GM12873 (cell line): ENCODE measurements around the gene F7.

Source experiments
- TF ChIP-seq, protein P1 (sequence below): IDR thresholded peaks from 2 replicates; pipeline ENCODE4 v1.5.1; 2012; ENCODE audit warnings: low read depth, mild to moderate bottlenecking, moderate library complexity, low read length, control low read depth; ENCODE audit not compliant: insufficient read depth; ENCODE audit errors: missing control alignments

Gene F7

DNA sequence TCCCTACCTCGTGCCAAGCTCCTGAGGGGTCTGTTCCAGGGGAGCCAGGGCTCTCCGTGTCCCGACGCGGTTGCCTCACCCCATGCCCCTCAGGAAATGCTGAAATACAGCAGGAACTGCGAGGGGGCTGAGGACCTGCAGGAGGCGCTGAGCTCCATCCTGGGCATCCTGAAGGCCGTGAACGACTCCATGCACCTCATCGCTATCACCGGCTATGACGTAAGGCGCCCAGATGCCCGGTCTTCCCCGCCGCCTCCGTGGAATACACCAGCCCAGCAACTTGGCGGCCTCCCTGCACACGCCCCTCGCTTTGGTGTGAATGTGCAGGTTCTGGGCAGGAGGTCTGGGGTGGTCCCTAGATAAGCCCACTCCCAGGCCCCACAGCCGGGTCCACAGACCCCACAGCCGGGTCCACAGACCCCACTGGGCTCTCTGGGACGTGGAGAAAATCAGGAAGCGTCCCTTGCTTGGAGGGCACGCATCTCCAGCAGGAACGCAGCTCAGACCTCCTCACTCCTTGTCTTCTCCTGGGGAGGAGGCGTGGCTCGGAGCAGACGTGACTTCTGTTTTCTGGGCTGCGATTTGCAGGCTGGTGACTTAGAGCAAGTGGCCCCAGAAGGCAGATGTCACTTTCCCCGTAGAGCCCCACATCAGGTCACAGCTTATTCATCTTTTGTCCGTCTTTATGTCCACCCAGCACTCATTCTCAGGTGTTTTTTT lies 19.4 kb upstream of the F7 start:
- TF ChIP-seq, protein P1, sequence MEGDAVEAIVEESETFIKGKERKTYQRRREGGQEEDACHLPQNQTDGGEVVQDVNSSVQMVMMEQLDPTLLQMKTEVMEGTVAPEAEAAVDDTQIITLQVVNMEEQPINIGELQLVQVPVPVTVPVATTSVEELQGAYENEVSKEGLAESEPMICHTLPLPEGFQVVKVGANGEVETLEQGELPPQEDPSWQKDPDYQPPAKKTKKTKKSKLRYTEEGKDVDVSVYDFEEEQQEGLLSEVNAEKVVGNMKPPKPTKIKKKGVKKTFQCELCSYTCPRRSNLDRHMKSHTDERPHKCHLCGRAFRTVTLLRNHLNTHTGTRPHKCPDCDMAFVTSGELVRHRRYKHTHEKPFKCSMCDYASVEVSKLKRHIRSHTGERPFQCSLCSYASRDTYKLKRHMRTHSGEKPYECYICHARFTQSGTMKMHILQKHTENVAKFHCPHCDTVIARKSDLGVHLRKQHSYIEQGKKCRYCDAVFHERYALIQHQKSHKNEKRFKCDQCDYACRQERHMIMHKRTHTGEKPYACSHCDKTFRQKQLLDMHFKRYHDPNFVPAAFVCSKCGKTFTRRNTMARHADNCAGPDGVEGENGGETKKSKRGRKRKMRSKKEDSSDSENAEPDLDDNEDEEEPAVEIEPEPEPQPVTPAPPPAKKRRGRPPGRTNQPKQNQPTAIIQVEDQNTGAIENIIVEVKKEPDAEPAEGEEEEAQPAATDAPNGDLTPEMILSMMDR, result no peak

DNA sequence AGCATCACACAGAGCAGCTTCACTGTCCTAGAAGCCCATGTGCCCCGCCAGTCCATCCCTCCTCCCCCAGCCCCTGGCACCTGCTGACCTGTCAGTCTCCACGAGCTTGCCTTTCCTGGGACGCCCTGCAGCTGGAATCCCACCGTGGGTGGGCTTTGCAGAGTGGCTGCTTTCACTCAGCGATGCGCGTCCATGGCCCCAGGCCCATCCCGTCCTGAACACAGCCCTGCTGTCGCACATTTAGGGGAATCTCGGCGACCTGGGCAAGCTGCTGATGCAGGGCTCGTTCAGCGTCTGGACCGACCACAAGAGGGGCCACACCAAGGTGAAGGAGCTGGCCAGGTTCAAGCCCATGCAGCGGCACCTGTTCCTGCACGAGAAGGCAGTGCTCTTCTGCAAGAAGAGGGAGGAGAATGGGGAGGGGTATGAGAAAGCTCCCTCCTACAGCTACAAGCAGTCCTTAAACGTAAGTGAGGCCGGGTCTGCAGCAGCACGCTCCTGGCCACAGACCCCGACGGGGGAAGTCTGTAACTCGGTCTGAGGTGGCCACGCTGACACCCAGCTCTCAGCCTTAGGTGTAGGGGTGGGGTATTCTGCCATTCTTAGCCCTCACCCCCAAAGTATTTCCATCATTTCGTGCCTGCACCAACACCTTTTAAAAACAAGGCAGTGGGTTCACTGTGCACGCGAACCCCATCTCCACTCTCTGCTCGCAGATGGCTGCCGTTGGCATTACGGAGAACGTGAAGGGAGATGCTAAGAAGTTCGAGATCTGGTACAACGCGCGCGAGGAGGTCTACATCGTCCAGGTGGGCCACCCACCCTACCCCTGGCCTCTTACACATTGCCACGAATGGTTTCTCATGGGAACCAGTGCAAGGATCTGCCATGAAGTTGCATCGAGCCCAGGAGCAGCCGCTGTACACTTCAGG lies 18.3 kb upstream of the F7 start:
- TF ChIP-seq, protein P1, result no peak

DNA sequence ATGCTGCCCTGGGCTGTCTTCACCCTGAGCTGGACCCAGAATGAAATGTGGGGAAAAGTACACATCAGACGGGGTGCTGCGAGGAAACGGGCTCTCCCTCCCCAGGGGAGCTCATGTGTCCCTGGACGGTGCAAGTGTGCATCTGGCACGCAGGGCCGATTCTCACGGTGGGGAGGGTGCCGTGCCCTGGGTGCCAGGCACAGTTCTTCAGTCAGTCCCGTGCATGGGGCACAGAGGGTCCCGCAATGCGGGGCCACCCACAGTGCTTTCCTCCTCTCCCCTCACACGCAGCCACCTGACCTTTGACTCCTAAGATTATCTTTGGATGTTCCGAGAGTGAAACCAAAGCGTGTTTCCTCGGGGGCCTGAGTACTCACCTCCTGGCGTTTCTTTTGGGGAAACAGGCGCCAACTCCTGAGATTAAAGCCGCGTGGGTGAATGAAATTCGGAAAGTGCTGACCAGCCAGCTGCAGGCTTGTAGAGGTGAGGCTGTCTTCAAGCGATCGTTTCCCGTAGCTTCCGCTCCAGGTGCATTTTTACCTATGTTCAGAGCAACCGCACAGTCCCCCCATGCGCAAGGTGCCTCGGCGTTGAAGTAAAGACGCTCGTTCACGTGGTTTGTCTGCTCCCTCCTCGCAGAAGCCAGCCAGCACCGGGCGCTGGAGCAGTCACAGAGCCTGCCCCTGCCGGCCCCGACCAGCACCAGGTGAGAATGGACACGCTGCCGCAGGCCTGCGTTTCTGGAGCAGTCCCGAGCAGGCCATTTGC lies 17.5 kb upstream of the F7 start:
- TF ChIP-seq, protein P1, result no peak

DNA sequence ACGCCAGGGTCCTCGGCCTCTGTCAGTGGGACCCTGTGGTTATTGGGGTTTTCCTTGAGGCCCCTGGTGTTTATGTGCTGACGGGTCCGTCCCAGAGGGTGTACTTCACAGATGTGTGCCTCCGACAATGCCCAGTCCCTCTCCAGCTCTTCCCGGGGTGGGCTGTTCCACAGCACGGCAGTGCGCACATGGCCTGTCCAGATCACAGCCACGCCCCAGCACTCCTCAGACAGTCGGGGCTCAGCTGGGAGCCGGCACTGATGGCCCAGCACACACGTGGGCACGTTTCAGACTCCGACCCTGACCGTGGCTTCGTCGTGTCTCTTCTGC lies 16.9 kb upstream of the F7 start:
- TF ChIP-seq, protein P1, result no peak

DNA sequence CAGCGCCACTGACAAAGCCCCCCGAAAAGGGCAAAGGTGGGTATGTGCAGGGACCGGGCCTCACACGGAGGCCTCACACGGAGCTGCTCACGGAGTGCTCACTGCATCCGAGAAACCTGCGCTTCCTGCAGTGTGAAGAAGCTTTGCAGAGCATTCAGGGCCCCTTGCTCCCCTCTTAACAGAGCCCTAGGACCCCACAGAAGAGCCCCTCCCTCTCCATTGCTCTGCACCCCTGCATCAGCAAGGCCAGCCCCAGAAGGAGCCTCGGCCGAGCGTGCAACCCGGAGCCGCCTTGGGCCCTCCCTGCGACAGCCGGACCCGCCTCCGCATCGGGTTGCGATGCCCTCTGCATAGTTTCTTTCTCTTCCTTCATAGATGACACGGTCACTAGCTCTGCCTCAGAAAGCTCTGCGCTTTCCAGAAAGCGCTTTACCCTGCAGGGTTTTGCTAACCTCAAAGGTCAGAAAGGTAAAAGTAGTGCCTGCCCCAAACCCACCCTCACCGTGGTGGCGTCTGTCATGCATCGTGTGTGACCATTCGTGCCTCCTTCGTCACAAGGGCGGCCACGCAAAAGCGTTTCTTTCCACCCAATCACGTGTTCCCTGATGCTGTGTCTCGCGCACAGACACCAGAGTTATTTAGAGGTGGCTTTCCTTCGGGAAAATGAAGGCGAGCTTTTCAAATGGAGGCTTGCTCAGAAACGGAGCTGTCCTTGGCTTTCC lies 15.7 kb upstream of the F7 start:
- TF ChIP-seq, protein P1, result no peak

DNA sequence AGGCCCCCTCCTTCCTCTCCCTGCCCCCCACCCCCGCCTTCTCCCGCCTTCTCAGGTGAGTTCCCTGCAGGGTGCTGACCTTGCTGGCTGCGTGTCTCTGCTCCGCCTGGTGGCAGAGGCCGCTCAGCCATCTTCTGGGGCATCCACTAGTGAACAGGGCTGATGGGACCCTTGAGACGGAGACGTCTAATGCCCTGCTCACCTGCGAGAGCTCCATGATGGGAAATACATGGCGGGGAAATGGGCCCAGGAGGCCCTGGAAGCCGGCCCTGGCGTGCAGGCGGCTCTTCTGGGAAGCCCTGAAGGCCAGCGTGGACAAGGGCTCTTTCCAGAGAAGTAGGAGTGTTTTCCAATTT lies 15.2 kb upstream of the F7 start:
- TF ChIP-seq, protein P1, result no peak
